GM18868 (cell line): ENCODE measurements around the gene NKD2.
"Not testable (repeated sequence)": the region's sequence is repeated elsewhere in the genome, so short reads cannot be mapped to it uniquely, and the experiment has no call there.

ENCODE experiments used
- ATAC-seq: cut with Tn5 transposase; IDR thresholded peaks from one replicate; pipeline ENCODE4 v1.9.1; 2021; ENCODE audit warnings: mild to moderate bottlenecking, moderate library complexity; ENCODE audit not compliant: unreplicated experiment

The NKD2 gene

GRCh38 chr5:1012313-1012841 is 3.8 kb downstream of the NKD2 start:
- no peak for ATAC-seq

GRCh38 chr5:1012900-1013237 is 4.3 kb downstream of the NKD2 start:
- ATAC-seq: no peak

GRCh38 chr5:1013238-1013947 is 4.8 kb downstream of the NKD2 start:
- no peak for ATAC-seq

- no peak for ATAC-seq
These were observed 5.3 kb downstream of the NKD2 start for GRCh38 chr5:1013948-1014301.

GRCh38 chr5:1014346-1014745 is 5.7 kb downstream of the NKD2 start:
- ATAC-seq: no peak

- no peak for ATAC-seq
These were observed 6.2 kb downstream of the NKD2 start for GRCh38 chr5:1014781-1015221.

- ATAC-seq: no peak
These were observed 6.9 kb downstream of the NKD2 start for GRCh38 chr5:1015507-1015906.

- no peak for ATAC-seq
These were observed 7.4 kb downstream of the NKD2 start for GRCh38 chr5:1016036-1016435.

GRCh38 chr5:1016476-1016875 is 7.9 kb downstream of the NKD2 start:
- no peak for ATAC-seq

- ATAC-seq: no peak
These were observed 8.5 kb downstream of the NKD2 start for GRCh38 chr5:1017056-1017455.

GRCh38 chr5:1017691-1018455 is 9.3 kb downstream of the NKD2 start:
- ATAC-seq: no peak

- ATAC-seq: no peak
These were observed 10.0 kb downstream of the NKD2 start for GRCh38 chr5:1018596-1018995.

- ATAC-seq: no peak
These were observed 10.7 kb downstream of the NKD2 start for GRCh38 chr5:1019001-1019905.

GRCh38 chr5:1020452-1020961 is 11.9 kb downstream of the NKD2 start:
- ATAC-seq: no peak

GRCh38 chr5:1021136-1021968 is 12.8 kb downstream of the NKD2 start:
- no peak for ATAC-seq

- ATAC-seq: not testable (repeated sequence)
These were observed 13.4 kb downstream of the NKD2 start for GRCh38 chr5:1021969-1022336.

GRCh38 chr5:1026700-1027621 is 18.4 kb downstream of the NKD2 start:
- no peak for ATAC-seq

- no peak for ATAC-seq
These were observed 19.2 kb downstream of the NKD2 start for GRCh38 chr5:1027631-1028441.
